Measurements from ENCODE around the gene DBNDD2.

DBNDD2 gene

GRCh38 chr20:45448270-45448669 lies 40.2 kb downstream of the DBNDD2 start:
- TF ChIP-seq CTCF (IDR thresholded peaks at IDR 0.05; ENCODE audit: low read depth, low read length, missing control alignments), result no peak
- H3K4me3 ChIP-seq (ENCODE audit: low read depth, low read length), result no peak overlapping the region
- DNase-seq (ENCODE audit: low read depth), result no peak

DNA sequence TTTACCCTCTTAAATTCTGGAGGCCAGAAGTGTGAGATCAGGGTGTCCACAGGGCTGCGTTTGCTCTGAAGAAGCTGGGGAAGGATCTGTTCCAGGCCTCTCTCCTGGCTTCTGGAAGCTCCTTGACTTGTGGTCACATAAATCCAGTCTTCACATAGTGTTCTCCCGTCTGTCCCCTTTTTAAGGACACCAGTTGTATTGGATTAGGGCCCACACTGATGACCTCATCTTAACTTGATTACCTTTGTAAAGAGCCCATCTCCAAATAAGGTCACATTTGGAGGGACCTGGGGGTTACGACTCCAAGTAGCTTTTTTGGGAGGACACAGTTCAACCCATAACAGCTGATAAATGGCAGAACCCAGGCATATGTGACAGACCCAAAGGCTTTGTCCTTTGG lies 41.4 kb downstream of the DBNDD2 start:
- DNase-seq (ENCODE audit: low read depth), result no peak
- TF ChIP-seq CTCF (IDR thresholded peaks at IDR 0.05; ENCODE audit: low read depth, low read length, missing control alignments), result no peak
- no peak overlapping the region for H3K4me3 ChIP-seq (ENCODE audit: low read depth, low read length)

DNA sequence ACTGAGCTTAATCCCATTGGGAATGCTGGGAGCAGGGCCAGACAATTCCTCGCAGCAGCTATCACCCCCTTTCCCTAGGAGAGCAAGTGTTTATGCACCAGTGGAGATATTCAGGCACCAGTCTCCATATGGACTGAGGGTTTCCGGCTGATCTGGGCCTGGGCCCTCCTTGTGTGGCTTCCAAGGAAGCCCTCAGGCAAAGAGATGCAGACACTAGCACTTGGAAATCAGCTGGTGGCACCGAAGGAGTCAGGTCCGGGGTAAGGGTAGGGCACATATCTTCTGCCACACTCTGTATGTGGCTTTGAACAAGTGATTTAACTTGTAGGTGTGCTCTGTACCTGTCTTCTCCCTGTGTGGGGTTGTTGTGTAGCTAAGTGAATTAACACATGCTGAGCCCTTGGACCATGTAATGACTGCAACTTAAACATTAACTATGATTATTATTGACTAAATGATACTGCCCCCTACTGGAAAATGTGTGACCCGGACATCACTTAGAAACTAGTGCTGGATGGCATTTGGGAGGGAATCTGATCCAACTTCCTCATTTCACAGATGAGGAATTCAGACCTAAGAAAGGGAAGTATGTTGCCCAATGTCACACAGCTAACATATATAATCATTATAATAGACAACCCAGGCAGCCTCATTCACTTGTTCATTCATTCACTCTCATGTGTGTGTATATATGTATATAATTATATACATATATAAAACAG lies 42.2 kb downstream of the DBNDD2 start:
- no peak for DNase-seq (ENCODE audit: low read depth)
- H3K4me3 ChIP-seq (ENCODE audit: low read depth, low read length), result no peak overlapping the region
- TF ChIP-seq CTCF (IDR thresholded peaks at IDR 0.05; ENCODE audit: low read depth, low read length, missing control alignments), result peak; percentile 61

DNA sequence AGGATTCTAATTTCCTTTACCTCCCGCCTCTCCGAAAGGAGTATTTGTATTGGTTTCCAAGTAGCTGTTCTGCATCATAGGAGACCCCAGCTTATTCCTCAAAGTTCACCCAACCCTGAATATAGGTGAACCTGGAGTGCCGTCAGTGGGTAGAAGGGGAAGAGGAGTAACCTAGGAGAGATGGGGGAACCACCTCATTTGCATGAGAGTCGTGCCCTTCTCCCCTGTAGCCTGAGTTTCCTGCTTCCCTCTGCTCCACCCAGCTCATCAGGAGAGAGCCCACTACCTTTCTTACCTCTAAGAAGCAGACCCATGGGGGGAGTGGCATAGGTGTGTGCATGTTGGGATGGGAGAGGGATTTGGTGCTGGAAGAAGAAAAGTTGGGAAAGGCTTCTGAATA lies 44.1 kb downstream of the DBNDD2 start:
- no peak for DNase-seq (ENCODE audit: low read depth)
- no peak for TF ChIP-seq CTCF (IDR thresholded peaks at IDR 0.05; ENCODE audit: low read depth, low read length, missing control alignments)
- no peak overlapping the region for H3K4me3 ChIP-seq (ENCODE audit: low read depth, low read length)

GRCh38 chr20:45452772-45453691 lies 44.9 kb downstream of the DBNDD2 start:
- H3K4me3 ChIP-seq (ENCODE audit: low read depth, low read length), result no peak overlapping the region
- TF ChIP-seq CTCF (IDR thresholded peaks at IDR 0.05; ENCODE audit: low read depth, low read length, missing control alignments), result no peak
- no peak for DNase-seq (ENCODE audit: low read depth)

GRCh38 chr20:45456632-45457031 lies 48.5 kb downstream of the DBNDD2 start:
- peak; percentile 60 for TF ChIP-seq CTCF (IDR thresholded peaks at IDR 0.05; ENCODE audit: low read depth, low read length, missing control alignments)
- H3K4me3 ChIP-seq (ENCODE audit: low read depth, low read length), result no peak overlapping the region
- DNase-seq (ENCODE audit: low read depth), result no peak

Measured in GM12864 (cell line).